Posterior vena cava (tissue), 2 donors: ENCODE measurements around the gene CPEB3. TPM values are rescaled to one million over a fixed set of nuclear protein-coding genes. Genes with fewer than 3 reads are reported as not detected.

Experiments used
- DNase-seq: peaks from one replicate; pipeline ENCODE4 v3.0.0-alpha.2; 2020; ENCODE audit warnings: low spot score
- intact Hi-C, 2 donors: fragments of 100-400 bp; cut with DNase I; formaldehyde crosslinking; loops; one replicate each; pipeline versions ENCODE4 v1.14.1 to v1.14.2; 2022 to 2023
- total RNA-seq, 2 donors: library from RNA; stranded (reverse); fragmentation: NEBNext Ultra II Directional; extraction: Animal tissue kit (Norgen Biotek cat#: 25700); gene quantifications; one replicate each; pipeline ENCODE4 v1.2.1, GENCODE V29; 2021
- donor health status: DM: yes; HTN: yes; CAD: no.
- donor health status: DM: yes; HTN: yes; CAD: no.

CPEB3 gene
- total RNA-seq, 2 donors from 2014 or later: 3.1 to 3.5 TPM

GRCh38 chr10:92278996-92279696, 11.7 kb downstream of the CPEB3 start:
- intact Hi-C loops: no loop called here
- no peak for DNase-seq

- DNase-seq: no peak
- intact Hi-C loops: no loop called here
Measured at GRCh38 chr10:92274071-92274470, 16.8 kb downstream of the CPEB3 start.

GRCh38 chr10:92268748-92269147, 22.1 kb downstream of the CPEB3 start:
- no peak for DNase-seq
- intact Hi-C loops: no loop called here

GRCh38 chr10:92267343-92267742, 23.5 kb downstream of the CPEB3 start:
- no peak for DNase-seq
- intact Hi-C loops: no loop called here

- DNase-seq: no peak
- intact Hi-C loops: no loop called here
Measured at GRCh38 chr10:92265687-92266258, 25.1 kb downstream of the CPEB3 start.

GRCh38 chr10:92264249-92264648, 26.6 kb downstream of the CPEB3 start:
- intact Hi-C loops: no loop called here
- no peak for DNase-seq

- no peak for DNase-seq
- intact Hi-C loops: no loop called here
Measured at GRCh38 chr10:92263396-92263795, 27.5 kb downstream of the CPEB3 start.

GRCh38 chr10:92248566-92248965, 42.3 kb downstream of the CPEB3 start:
- intact Hi-C loops: no loop called here

GRCh38 chr10:92244796-92245195, 46.1 kb downstream of the CPEB3 start:
- intact Hi-C loops: no loop called here

More at GRCh38 chr10:92248566-92248965, 42.3 kb downstream of the CPEB3 start:
- DNase-seq: no peak

GRCh38 chr10:92242910-92243671, 47.8 kb downstream of the CPEB3 start:
- intact Hi-C loops: no loop called here
- DNase-seq: no peak

More at GRCh38 chr10:92244796-92245195, 46.1 kb downstream of the CPEB3 start:
- no peak for DNase-seq

GRCh38 chr10:92242380-92242779, 48.5 kb downstream of the CPEB3 start:
- DNase-seq: no peak
- intact Hi-C loops: no loop called here

GRCh38 chr10:92241501-92241900, 49.4 kb downstream of the CPEB3 start:
- no peak for DNase-seq
- intact Hi-C loops: no loop called here

GRCh38 chr10:92241158-92241500, 49.7 kb downstream of the CPEB3 start:
- intact Hi-C loops: no loop called here
- no peak for DNase-seq

GRCh38 chr10:92240289-92241157, 50.4 kb downstream of the CPEB3 start:
- intact Hi-C loops: no loop called here
- DNase-seq: no peak

- intact Hi-C loops: no loop called here
- peak; percentile 84 for DNase-seq
Measured at GRCh38 chr10:92239600-92240288, 51.1 kb downstream of the CPEB3 start.

- DNase-seq: no peak
- intact Hi-C loops: no loop called here
Measured at GRCh38 chr10:92239151-92239599, 51.7 kb downstream of the CPEB3 start.

GRCh38 chr10:92238586-92239098, 52.2 kb downstream of the CPEB3 start:
- intact Hi-C loops: no loop called here

GRCh38 chr10:92238054-92238585, 52.8 kb downstream of the CPEB3 start:
- intact Hi-C loops: no loop called here
- no peak for DNase-seq

More at GRCh38 chr10:92238586-92239098, 52.2 kb downstream of the CPEB3 start:
- DNase-seq: no peak
